GM12878 (cell line): ENCODE measurements around the gene RPL5. TPM values are rescaled to one million over a fixed set of nuclear protein-coding genes. Genes with fewer than 3 reads are reported as not detected.

Experiments used
- ATAC-seq: fragments of 200-7000 bp; cut with Tn5 transposase; 3 replicates; pipeline ENCODE4 v1.9.1; 2020; ENCODE audit warnings: mild to moderate bottlenecking, moderate library complexity
- BruUV-seq: library from RNA; stranded (reverse); fragments of 400-500 nt; replicated peaks from 2 replicates; lab custom pipeline; 2021; lab: Mats Ljungman, UMichigan
- CTCF ChIA-PET: fragments of 300-600 bp; sonication (Branson Sonifier 250); formaldehyde crosslinking; extraction: SDS; loops from one replicate; lab custom pipeline; 2021; ENCODE audit warnings: inconsistent platforms; lab: Yijun Ruan, JAX
- POLR2A ChIA-PET: fragments of 350-600 bp; formaldehyde crosslinking; extraction: SDS; loops from one replicate; lab custom pipeline; 2021; ENCODE audit warnings: inconsistent platforms; lab: Charles Lee
- RAD21 ChIA-PET: fragments of 300-600 bp; sonication (Branson Sonifier 250); formaldehyde crosslinking; loops from one replicate; lab custom pipeline; 2023; ENCODE audit warnings: antibody characterized with exemption; ENCODE audit not compliant: unreplicated experiment; lab: Charles Lee
- SMC1A ChIA-PET: fragments of 300-600 bp; sonication (Branson Sonifier 250); formaldehyde crosslinking; loops from one replicate; lab custom pipeline; 2023; ENCODE audit not compliant: unreplicated experiment, uncharacterized antibody; lab: Charles Lee
- DNase-seq: peaks from one replicate; pipeline ENCODE4 v3.0.0-alpha.2; 2011; ENCODE audit warnings: low read depth, low spot score
- FAIRE-seq: peaks from 3 replicates; lab custom pipeline; 2011; peaks lifted over from hg19 to GRCh38; lab: Jason Lieb, UNC
- H2AFZ ChIP-seq: 2 replicates; pipeline ENCODE4 v1.6.0; 2011; ENCODE audit warnings: low read depth, low read length, control low read depth; ENCODE audit not compliant: control insufficient read depth
- H3K27ac ChIP-seq: 2 replicates; pipeline ENCODE4 v1.5.1; 2011; ENCODE audit warnings: control low read depth; ENCODE audit not compliant: control insufficient read depth, insufficient read depth
- H3K27me3 ChIP-seq, 2 experiments: replicated peaks in 1 of 2; 2 replicates each; pipeline versions ENCODE4 v1.6.0 to v1.6.1; 2011; ENCODE audit warnings: low read length in 1 of 2; ENCODE audit not compliant: control insufficient read depth in 2 of 2, insufficient read depth in 2 of 2
- H3K36me3 ChIP-seq, 2 experiments: 2 replicates each; pipeline ENCODE4 v1.5.1; 2011; ENCODE audit warnings: low read length in 1 of 2; ENCODE audit not compliant: control insufficient read depth in 2 of 2, insufficient read depth in 2 of 2
- H3K4me1 ChIP-seq: 2 replicates; pipeline ENCODE4 v1.6.1; 2011; ENCODE audit warnings: mild to moderate bottlenecking, low read length, moderate library complexity, mixed read lengths; ENCODE audit not compliant: control insufficient read depth, insufficient read depth
- H3K4me2 ChIP-seq: 2 replicates; pipeline ENCODE4 v1.6.0; 2011; ENCODE audit warnings: control low read depth; ENCODE audit not compliant: control insufficient read depth, insufficient read depth
- H3K4me3 ChIP-seq: fragments of 200-600 bp; sonication (generic); 2 replicates; pipeline ENCODE4 v1.5.1; 2016
- H3K79me2 ChIP-seq: 2 replicates; pipeline ENCODE4 v1.6.0; 2011; ENCODE audit warnings: low read length; ENCODE audit not compliant: control insufficient read depth, insufficient read depth
- H3K9ac ChIP-seq: 2 replicates; pipeline ENCODE4 v1.8.0; 2011; ENCODE audit warnings: low read length, control low read depth, mixed read lengths; ENCODE audit not compliant: control insufficient read depth, insufficient read depth
- H3K9me3 ChIP-seq: replicated peaks from 3 replicates; pipeline ENCODE4 v1.5.1; 2011; ENCODE audit warnings: mild to moderate bottlenecking, low read length; ENCODE audit not compliant: control insufficient read depth, insufficient read depth
- H4K20me1 ChIP-seq: 2 replicates; pipeline ENCODE4 v1.6.0; 2011; ENCODE audit not compliant: control insufficient read depth, insufficient read depth
- EED ChIP-seq: sonication (generic); IDR thresholded peaks from 2 replicates; pipeline ENCODE4 v1.6.1; 2016; ENCODE audit warnings: antibody characterized with exemption, low read depth
- FOS ChIP-seq: IDR thresholded peaks from 3 replicates; pipeline ENCODE4 v1.6.1; 2011; ENCODE audit warnings: borderline replicate concordance; ENCODE audit not compliant: insufficient read length; ENCODE audit errors: extremely low read depth
- GATAD2B ChIP-seq: fragments of 450-650 bp; conservative IDR thresholded peaks from 2 replicates; pipeline ENCODE4 v1.6.1; 2017; ENCODE audit warnings: low read depth, mild to moderate bottlenecking, moderate library complexity
- MEF2B ChIP-seq: fragments of 450-650 bp; IDR thresholded peaks from 2 replicates; pipeline ENCODE4 v1.6.1; 2018; ENCODE audit warnings: mild to moderate bottlenecking, moderate library complexity; ENCODE audit not compliant: partially characterized antibody, poor library complexity, severe bottlenecking
- NFXL1 ChIP-seq: fragments of 450-650 bp; IDR thresholded peaks from 2 replicates; pipeline ENCODE4 v1.6.1; 2017; ENCODE audit warnings: antibody characterized with exemption, mild to moderate bottlenecking, borderline replicate concordance
- NRF1 ChIP-seq: conservative IDR thresholded peaks from 2 replicates; pipeline ENCODE4 v1.6.1; 2011; ENCODE audit warnings: mild to moderate bottlenecking, low read depth, low read length, improper control_type of control experiment
- POU2F2 ChIP-seq: IDR thresholded peaks from 3 replicates; pipeline ENCODE4 v1.6.1; 2011; ENCODE audit warnings: low read depth, mild to moderate bottlenecking, low read length, borderline replicate concordance
- SP1 ChIP-seq: IDR thresholded peaks from one replicate; pipeline ENCODE4 v1.6.1; 2011; ENCODE audit warnings: low read depth, low read length
- SUPT20H ChIP-seq: IDR thresholded peaks from 2 replicates; pipeline ENCODE4 v1.6.1; 2011; ENCODE audit warnings: low read depth, mild to moderate bottlenecking, low read length, moderate library complexity, borderline replicate concordance; ENCODE audit not compliant: control insufficient read depth
- YBX1 ChIP-seq: fragments of 450-650 bp; IDR thresholded peaks from 2 replicates; pipeline ENCODE4 v1.6.1; 2016; ENCODE audit warnings: antibody characterized with exemption
- ZBED1 ChIP-seq: IDR thresholded peaks from 2 replicates; pipeline ENCODE4 v1.6.1; 2016; ENCODE audit warnings: borderline replicate concordance
- ZNF217 ChIP-seq: fragments of 450-650 bp; IDR thresholded peaks from 2 replicates; pipeline ENCODE4 v1.6.1; 2017; ENCODE audit warnings: antibody characterized with exemption, mild to moderate bottlenecking
- WGBS: methylation state at CpG from one replicate; pipeline ENCODE4 v1.1.6; 2016; ENCODE audit warnings: low lambda C conversion rate; ENCODE audit not compliant: insufficient replicate concordance, insufficient coverage; ENCODE audit errors: missing lambda C conversion rate; 5-methylcytosine and 5-hydroxymethylcytosine counted together
- in situ Hi-C: fragments of 300-500 bp; cut with MboI; formaldehyde crosslinking; loops from 9 replicates; pipeline ENCODE4 v1.14.3; 2018; ENCODE audit warnings: mixed read lengths
- intact Hi-C: fragments of 100-400 bp; cut with micrococcal nuclease; formaldehyde crosslinking; loops from one replicate; pipeline ENCODE4 v1.14.2; 2022; ENCODE audit not compliant: unreplicated experiment
- polyA plus RNA-seq, 11 experiments: library from polyadenylated mRNA; depleted of rRNA in 4 of 11; unstranded in 6 of 11; stranded (reverse) in 5 of 11; fragments of >200 nt; fragmentation: Nextera tagmentation in 4 of 11; fragmentation: Illumina TruSeq in 1 of 11; extraction: Ambion mirVana in 4 of 11; extraction: Trizol in 1 of 11; gene quantifications; 1 replicate in 1 of 11; 2 replicates in 10 of 11; pipeline versions ENCODE4 v1.2.1 to v1.2.3, GENCODE V29; 2011 to 2016; ENCODE audit warnings: inconsistent platforms in 2 of 11, missing spikeins in 2 of 11, low read depth in 1 of 11
- total RNA-seq, 4 experiments: library from RNA; depleted of rRNA in 3 of 4; stranded (reverse); fragments of >200 nt in 3 of 4; fragmentation: Illumina TruSeq in 1 of 4; extraction: Trizol in 1 of 4; gene quantifications; 2 replicates each; pipeline versions ENCODE4 v1.2.1 to v1.2.3, GENCODE V29; 2013 to 2021
- TF ChIP-seq, protein P1 (sequence below): fragments of 150-350 bp; IDR thresholded peaks from 2 replicates; pipeline ENCODE4 v1.6.1; 2016; ENCODE audit warnings: low read depth, low read length
- TF ChIP-seq, protein P2 (sequence below): fragments of 450-650 bp; IDR thresholded peaks from 2 replicates; pipeline ENCODE4 v1.6.1; 2017; ENCODE audit warnings: mild to moderate bottlenecking

RPL5 gene
- total and polyA plus RNA-seq, 10 of the 15 experiments (the other 5 are each of a cell fraction or from before 2014, with no cell fraction given) = 1,685 to 6,047 (median 2,601) TPM

DNA sequence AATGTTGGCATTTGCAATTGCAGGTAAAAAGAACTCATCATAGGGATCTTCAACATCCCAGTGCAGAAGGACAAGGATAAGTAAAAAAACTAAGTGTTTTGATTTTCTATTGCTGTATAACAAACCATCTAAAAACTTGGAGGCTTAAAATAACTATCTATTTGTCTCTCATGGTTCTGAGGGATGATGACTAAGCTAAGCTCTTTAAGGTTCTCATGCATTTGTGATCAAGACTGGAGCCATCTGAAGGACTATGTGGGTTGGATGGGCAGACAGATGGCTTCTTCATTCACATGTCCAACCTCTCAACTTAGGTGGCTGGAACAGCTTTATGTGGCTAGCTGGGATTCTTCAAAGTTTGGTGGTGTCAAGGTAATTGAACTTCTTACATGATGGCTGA, 51.5 kb downstream of the RPL5 start:
- no peak overlapping the region for H2AFZ ChIP-seq
- RAD21 ChIA-PET = interaction anchor here (0.8 to 1.3 kb wide), 2 partner anchors 66 to 130 kb away, joined by 3 read pairs; no protein-coding TSS in a partner anchor

DNA sequence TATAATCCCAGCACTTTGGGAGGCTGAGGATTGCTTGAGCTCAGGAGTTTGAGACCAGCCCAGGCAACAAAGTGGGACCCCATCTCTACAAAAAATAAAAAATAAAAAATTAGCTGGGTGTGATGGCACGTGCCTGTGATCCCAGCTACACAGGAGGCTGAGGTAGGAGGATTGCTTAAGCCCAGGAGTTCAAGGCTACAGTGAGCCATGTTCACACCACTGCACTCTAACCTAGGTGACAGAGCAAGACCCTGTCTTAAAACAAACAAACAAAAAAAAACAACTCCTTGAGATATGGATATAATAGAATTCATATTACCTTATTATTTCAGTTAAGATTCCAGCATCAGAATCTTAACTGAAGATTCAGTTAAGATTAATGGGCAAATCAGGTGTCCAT, 52.4 kb downstream of the RPL5 start:
- Histone ChIP-seq H2AFZ (no peak overlapping the region), H3K9me3 (no peaks in the 10 kb centered on the region), H3K36me3 (no peaks in the 10 kb centered on the region), H3K4me3 (no peak overlapping the region), H3K27me3 (no peaks in the 10 kb centered on the region), H4K20me1 (no peaks in the 10 kb centered on the region), H3K4me2 (no peak overlapping the region), H3K79me2 (no peaks in the 10 kb centered on the region), H3K27ac (no peak overlapping the region), H3K9ac (no peak overlapping the region), H3K4me1 (no peaks in the 10 kb centered on the region)
- in situ Hi-C loops (no loop called here), intact Hi-C loops (no loop called here)
- FAIRE-seq (no peak), DNase-seq (no peak), ATAC-seq (no peak)
- BruUV-seq = no TSS peak
- WGBS = 79% methylated on average over 1 of the region's 1 CpG
- ChIA-PET POLR2A (no interaction called here), CTCF (interaction anchor here (1.2 to 1.8 kb wide), 2 partner anchors 17 to 42 kb away, joined by 3 to 4 read pairs; no protein-coding TSS in a partner anchor), RAD21 (interaction anchor here (1.3 kb wide), 1 partner anchor 65 kb away, joined by 3 read pairs; no protein-coding TSS in a partner anchor), SMC1A (interaction anchor here (1.2 to 2.4 kb wide), 2 partner anchors 16 kb away, joined by 4 to 6 read pairs; no protein-coding TSS in a partner anchor)
- TF ChIP-seq GATAD2B = no peak
- no peak for TF ChIP-seq NRF1
- TF ChIP-seq, protein P1, sequence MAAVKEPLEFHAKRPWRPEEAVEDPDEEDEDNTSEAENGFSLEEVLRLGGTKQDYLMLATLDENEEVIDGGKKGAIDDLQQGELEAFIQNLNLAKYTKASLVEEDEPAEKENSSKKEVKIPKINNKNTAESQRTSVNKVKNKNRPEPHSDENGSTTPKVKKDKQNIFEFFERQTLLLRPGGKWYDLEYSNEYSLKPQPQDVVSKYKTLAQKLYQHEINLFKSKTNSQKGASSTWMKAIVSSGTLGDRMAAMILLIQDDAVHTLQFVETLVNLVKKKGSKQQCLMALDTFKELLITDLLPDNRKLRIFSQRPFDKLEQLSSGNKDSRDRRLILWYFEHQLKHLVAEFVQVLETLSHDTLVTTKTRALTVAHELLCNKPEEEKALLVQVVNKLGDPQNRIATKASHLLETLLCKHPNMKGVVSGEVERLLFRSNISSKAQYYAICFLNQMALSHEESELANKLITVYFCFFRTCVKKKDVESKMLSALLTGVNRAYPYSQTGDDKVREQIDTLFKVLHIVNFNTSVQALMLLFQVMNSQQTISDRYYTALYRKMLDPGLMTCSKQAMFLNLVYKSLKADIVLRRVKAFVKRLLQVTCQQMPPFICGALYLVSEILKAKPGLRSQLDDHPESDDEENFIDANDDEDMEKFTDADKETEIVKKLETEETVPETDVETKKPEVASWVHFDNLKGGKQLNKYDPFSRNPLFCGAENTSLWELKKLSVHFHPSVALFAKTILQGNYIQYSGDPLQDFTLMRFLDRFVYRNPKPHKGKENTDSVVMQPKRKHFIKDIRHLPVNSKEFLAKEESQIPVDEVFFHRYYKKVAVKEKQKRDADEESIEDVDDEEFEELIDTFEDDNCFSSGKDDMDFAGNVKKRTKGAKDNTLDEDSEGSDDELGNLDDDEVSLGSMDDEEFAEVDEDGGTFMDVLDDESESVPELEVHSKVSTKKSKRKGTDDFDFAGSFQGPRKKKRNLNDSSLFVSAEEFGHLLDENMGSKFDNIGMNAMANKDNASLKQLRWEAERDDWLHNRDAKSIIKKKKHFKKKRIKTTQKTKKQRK = no peak
- TF ChIP-seq POU2F2 = no peak
- no peak for TF ChIP-seq YBX1
- TF ChIP-seq FOS = no peak
- no peak for TF ChIP-seq SUPT20H
- TF ChIP-seq NFXL1 = no peak
- no peak for TF ChIP-seq MEF2B
- no peak for TF ChIP-seq ZNF217
- TF ChIP-seq, protein P2, sequence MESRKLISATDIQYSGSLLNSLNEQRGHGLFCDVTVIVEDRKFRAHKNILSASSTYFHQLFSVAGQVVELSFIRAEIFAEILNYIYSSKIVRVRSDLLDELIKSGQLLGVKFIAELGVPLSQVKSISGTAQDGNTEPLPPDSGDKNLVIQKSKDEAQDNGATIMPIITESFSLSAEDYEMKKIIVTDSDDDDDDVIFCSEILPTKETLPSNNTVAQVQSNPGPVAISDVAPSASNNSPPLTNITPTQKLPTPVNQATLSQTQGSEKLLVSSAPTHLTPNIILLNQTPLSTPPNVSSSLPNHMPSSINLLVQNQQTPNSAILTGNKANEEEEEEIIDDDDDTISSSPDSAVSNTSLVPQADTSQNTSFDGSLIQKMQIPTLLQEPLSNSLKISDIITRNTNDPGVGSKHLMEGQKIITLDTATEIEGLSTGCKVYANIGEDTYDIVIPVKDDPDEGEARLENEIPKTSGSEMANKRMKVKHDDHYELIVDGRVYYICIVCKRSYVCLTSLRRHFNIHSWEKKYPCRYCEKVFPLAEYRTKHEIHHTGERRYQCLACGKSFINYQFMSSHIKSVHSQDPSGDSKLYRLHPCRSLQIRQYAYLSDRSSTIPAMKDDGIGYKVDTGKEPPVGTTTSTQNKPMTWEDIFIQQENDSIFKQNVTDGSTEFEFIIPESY = no peak

More for the DNA sequence above, 51.5 kb downstream of the RPL5 start:
- SMC1A ChIA-PET = interaction anchor here (1.1 to 2.4 kb wide), 3 partner anchors 15 to 69 kb away, joined by 4 to 6 read pairs (median 4); no protein-coding TSS in a partner anchor
- no peak for ATAC-seq
- no peak overlapping the region for H3K9ac ChIP-seq
- intact Hi-C loops = no loop called here
- TF ChIP-seq EED (no peak), ZBED1 (no peak), SP1 (no peak)
- TF ChIP-seq, all 136 proteins: peak for 0
- H3K27ac ChIP-seq = no peak overlapping the region
- DNase-seq (no peak), FAIRE-seq (no peak)
- no peaks in the 10 kb centered on the region for H3K36me3 ChIP-seq
- BruUV-seq = no TSS peak
- H3K4me3 ChIP-seq = no peak overlapping the region
- ChIA-PET POLR2A (interaction anchor here (0.5 to 0.8 kb wide), 2 partner anchors 56 to 76 kb away, joined by 3 to 4 read pairs; no protein-coding TSS in a partner anchor), CTCF (interaction anchor here (0.8 to 1.8 kb wide), 7 partner anchors 18 to 133 kb away, joined by 3 to 4 read pairs (median 3); no protein-coding TSS in a partner anchor)
- no peaks in the 10 kb centered on the region for H4K20me1 ChIP-seq
- no peaks in the 10 kb centered on the region for H3K4me1 ChIP-seq
- no peak overlapping the region for H3K4me2 ChIP-seq
- no peaks in the 10 kb centered on the region for H3K27me3 ChIP-seq
- no peaks in the 10 kb centered on the region for H3K9me3 ChIP-seq
- H3K79me2 ChIP-seq = no peaks in the 10 kb centered on the region
- in situ Hi-C loops = no loop called here
